K562 (cell line): ENCODE measurements around the gene MMP24OS. TPM values are rescaled to one million over a fixed set of nuclear protein-coding genes. Genes with fewer than 3 reads are reported as not detected.

Experiments
- BCLAF1 ChIP-seq, 2 experiments: fragments of 450-650 bp in 1 of 2; IDR thresholded peaks; 2 replicates each; pipeline ENCODE4 v1.6.1; 2011 to 2017; ENCODE audit warnings: low read depth in 2 of 2, antibody characterized with exemption in 1 of 2, borderline replicate concordance in 1 of 2, low read length in 1 of 2, mild to moderate bottlenecking in 1 of 2, mixed read lengths in 1 of 2; ENCODE audit not compliant: control insufficient read depth in 1 of 2
- C11orf30 ChIP-seq: fragments of 450-650 bp; IDR thresholded peaks from 2 replicates; pipeline ENCODE4 v1.6.1; 2016; ENCODE audit warnings: low read depth, mild to moderate bottlenecking
- CBFA2T3 ChIP-seq: fragments of 450-650 bp; IDR thresholded peaks from 2 replicates; pipeline ENCODE4 v1.6.1; 2017
- ELF2 ChIP-seq: fragments of 250-450 bp; sonication (Bioruptor Pico); IDR thresholded peaks from 2 replicates; pipeline ENCODE4 v1.5.0; 2021; ENCODE audit warnings: mild to moderate bottlenecking
- ETV5 ChIP-seq: sonication (generic); formaldehyde crosslinking; IDR thresholded peaks from 2 replicates; pipeline ENCODE4 v1.4.0; 2020; ENCODE audit warnings: low read depth, mild to moderate bottlenecking, missing genetic modification reagents
- HNRNPUL1 ChIP-seq: fragments of 200-400 bp; formaldehyde crosslinking; IDR thresholded peaks from 2 replicates; pipeline ENCODE4 v1.6.1; 2017; ENCODE audit warnings: low read length
- HSF4 ChIP-seq: fragments of 250-450 bp; sonication (Bioruptor Pico); IDR thresholded peaks from 2 replicates; pipeline ENCODE4 v2.1.2; 2022; ENCODE audit warnings: mild to moderate bottlenecking, moderate library complexity, borderline replicate concordance
- KLF16 ChIP-seq: IDR thresholded peaks from 2 replicates; pipeline ENCODE4 v1.6.1; 2016; ENCODE audit warnings: antibody characterized with exemption
- MAFF ChIP-seq: IDR thresholded peaks from 2 replicates; pipeline ENCODE4 v1.6.1; 2012; ENCODE audit warnings: low read length, improper control_type of control experiment
- NFE2 ChIP-seq: IDR thresholded peaks from 2 replicates; pipeline ENCODE4 v1.6.1; 2014; ENCODE audit warnings: antibody characterized with exemption, low read depth
- NFXL1 ChIP-seq: fragments of 450-650 bp; formaldehyde crosslinking; IDR thresholded peaks from 2 replicates; pipeline ENCODE4 v1.4.0; 2021; ENCODE audit warnings: mild to moderate bottlenecking
- RAD51 ChIP-seq: fragments of 450-650 bp; IDR thresholded peaks from 2 replicates; pipeline ENCODE4 v1.7.1; 2016; ENCODE audit warnings: low read depth, mild to moderate bottlenecking, borderline replicate concordance
- RHOXF2B ChIP-seq: fragments of 250-450 bp; sonication (Bioruptor Pico); conservative IDR thresholded peaks from 2 replicates; pipeline ENCODE4 v1.5.1; 2021
- TEAD4 ChIP-seq, 2 experiments: sonication (generic) in 1 of 2; formaldehyde crosslinking in 1 of 2; IDR thresholded peaks; 2 replicates each; pipeline versions ENCODE4 v1.6.1 to v1.8.0; 2012 to 2022; ENCODE audit warnings: borderline replicate concordance in 1 of 2, inconsistent platforms in 1 of 2, low read length in 1 of 2, mild to moderate bottlenecking in 1 of 2, missing genetic modification reagents in 1 of 2
- THAP7 ChIP-seq: fragments of 250-450 bp; sonication (Bioruptor Pico); IDR thresholded peaks from 2 replicates; pipeline ENCODE4 v1.5.0; 2021
- ZBED1 ChIP-seq: IDR thresholded peaks from 2 replicates; pipeline ENCODE4 v1.6.1; 2014
- ZC3H4 ChIP-seq: sonication (generic); formaldehyde crosslinking; IDR thresholded peaks from 2 replicates; pipeline ENCODE4 v1.9.0; 2021; ENCODE audit warnings: missing genetic modification reagents, borderline replicate concordance
- ZFP30 ChIP-seq: fragments of 250-450 bp; sonication (Bioruptor Pico); IDR thresholded peaks from 2 replicates; pipeline ENCODE4 v1.8.0; 2022; ENCODE audit warnings: moderate library complexity, mild to moderate bottlenecking, inconsistent platforms, borderline replicate concordance
- ZMIZ1 ChIP-seq, 2 experiments: fragments of 150-350 bp in 1 of 2; IDR thresholded peaks; 2 replicates each; pipeline ENCODE4 v1.6.1; 2012 to 2016; ENCODE audit warnings: low read depth in 2 of 2, low read length in 2 of 2, mild to moderate bottlenecking in 1 of 2, moderate library complexity in 1 of 2
- polyA plus RNA-seq, 8 experiments: library from polyadenylated mRNA; depleted of rRNA in 4 of 8; stranded (reverse) in 5 of 8; unstranded in 3 of 8; fragments of >200 nt; fragmentation: Nextera tagmentation in 2 of 8; fragmentation: Illumina TruSeq in 1 of 8; extraction: Ambion mirVana in 2 of 8; extraction: Trizol in 1 of 8; gene quantifications; 2 replicates each; pipeline versions ENCODE4 v1.2.1 to v1.2.3, GENCODE V29; 2011 to 2014; ENCODE audit warnings: inconsistent platforms in 1 of 8, missing spikeins in 1 of 8
- total RNA-seq, 7 experiments: library from RNA; depleted of rRNA in 6 of 7; stranded (reverse); fragments of >200 nt in 6 of 7; fragmentation: Illumina TruSeq in 2 of 7; extraction: Trizol in 2 of 7; gene quantifications; 2 replicates each; pipeline versions ENCODE4 v1.2.1 to v1.2.3, GENCODE V29; 2011 to 2021; ENCODE audit warnings: low replicate concordance in 1 of 7
- TF ChIP-seq, protein P1 (sequence below): sonication (generic); formaldehyde crosslinking; IDR thresholded peaks from 2 replicates; pipeline ENCODE4 v1.8.0; 2022; ENCODE audit warnings: missing genetic modification reagents, mild to moderate bottlenecking, borderline replicate concordance

MMP24OS gene
- total and polyA plus RNA-seq, 9 of the 15 experiments (the other 6 are each of a cell fraction or from before 2014, with no cell fraction given): 0.92 to 41.5 (median 11.4) TPM

DNA sequence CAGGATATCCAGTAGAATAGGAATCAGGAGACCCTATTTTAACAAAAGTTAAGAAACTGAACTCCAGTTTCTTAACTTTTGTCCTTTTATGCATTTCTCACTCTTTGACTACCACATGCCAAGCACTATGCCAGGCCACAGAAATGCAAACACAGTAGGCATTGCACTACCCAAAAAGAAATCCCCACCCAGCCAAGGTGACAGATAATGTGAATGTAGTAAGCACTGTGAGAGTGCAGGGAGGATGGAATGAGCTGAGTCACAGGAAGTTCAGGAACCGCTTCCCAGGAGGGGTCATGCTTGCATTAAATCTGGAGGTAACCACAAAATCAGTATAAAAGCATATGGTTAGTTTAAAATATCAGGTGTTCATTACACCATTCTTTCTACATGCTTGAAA, 34.4 kb upstream of the MMP24OS start (continued):
- TF ChIP-seq BCLAF1 (IDR thresholded peaks at IDR 0.05; ENCODE audit: borderline replicate concordance in 1 of 2, control insufficient read depth in 1 of 2, low read depth in 2 of 2, low read length in 1 of 2) (no peak), ZC3H4 (CRISPR knock-in tag) (no peak), THAP7 (CRISPR knock-in tag) (no peak), TEAD4 (IDR thresholded peaks at IDR 0.05; ENCODE audit: low read length) (0 out of 2 replicates have a peak, but pooled peaks have one; percentile 45), TEAD4 (CRISPR knock-in tag; IDR thresholded peaks at IDR 0.05; ENCODE audit: borderline replicate concordance) (no peak), NFXL1 (CRISPR knock-in tag) (no peak), KLF16 (no peak), C11orf30 (peak; percentile 76), RAD51 (no peak), MAFF (peak; percentile 63; the same call in 1 of the 2 replicates), ELF2 (no peak), ZMIZ1 (IDR thresholded peaks at IDR 0.05; ENCODE audit: low read depth in 2 of 2, low read length in 2 of 2) (no peak), ETV5 (CRISPR knock-in tag) (peak; percentile 48; the same call in 1 of the 2 replicates), CBFA2T3 (0 out of 2 replicates have a peak, but pooled peaks have one; percentile 42), HNRNPUL1 (no peak), ZFP30 (no peak), RHOXF2B (CRISPR knock-in tag) (no peak), NFE2 (peak; percentile 91), HSF4 (CRISPR knock-in tag) (no peak), ZBED1 (no peak)
- TF ChIP-seq, protein P1, sequence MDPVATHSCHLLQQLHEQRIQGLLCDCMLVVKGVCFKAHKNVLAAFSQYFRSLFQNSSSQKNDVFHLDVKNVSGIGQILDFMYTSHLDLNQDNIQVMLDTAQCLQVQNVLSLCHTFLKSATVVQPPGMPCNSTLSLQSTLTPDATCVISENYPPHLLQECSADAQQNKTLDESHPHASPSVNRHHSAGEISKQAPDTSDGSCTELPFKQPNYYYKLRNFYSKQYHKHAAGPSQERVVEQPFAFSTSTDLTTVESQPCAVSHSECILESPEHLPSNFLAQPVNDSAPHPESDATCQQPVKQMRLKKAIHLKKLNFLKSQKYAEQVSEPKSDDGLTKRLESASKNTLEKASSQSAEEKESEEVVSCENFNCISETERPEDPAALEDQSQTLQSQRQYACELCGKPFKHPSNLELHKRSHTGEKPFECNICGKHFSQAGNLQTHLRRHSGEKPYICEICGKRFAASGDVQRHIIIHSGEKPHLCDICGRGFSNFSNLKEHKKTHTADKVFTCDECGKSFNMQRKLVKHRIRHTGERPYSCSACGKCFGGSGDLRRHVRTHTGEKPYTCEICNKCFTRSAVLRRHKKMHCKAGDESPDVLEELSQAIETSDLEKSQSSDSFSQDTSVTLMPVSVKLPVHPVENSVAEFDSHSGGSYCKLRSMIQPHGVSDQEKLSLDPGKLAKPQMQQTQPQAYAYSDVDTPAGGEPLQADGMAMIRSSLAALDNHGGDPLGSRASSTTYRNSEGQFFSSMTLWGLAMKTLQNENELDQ (CRISPR knock-in tag): no peak
